Measurements from ENCODE around the gene ITGB1.

ITGB1 gene

DNA sequence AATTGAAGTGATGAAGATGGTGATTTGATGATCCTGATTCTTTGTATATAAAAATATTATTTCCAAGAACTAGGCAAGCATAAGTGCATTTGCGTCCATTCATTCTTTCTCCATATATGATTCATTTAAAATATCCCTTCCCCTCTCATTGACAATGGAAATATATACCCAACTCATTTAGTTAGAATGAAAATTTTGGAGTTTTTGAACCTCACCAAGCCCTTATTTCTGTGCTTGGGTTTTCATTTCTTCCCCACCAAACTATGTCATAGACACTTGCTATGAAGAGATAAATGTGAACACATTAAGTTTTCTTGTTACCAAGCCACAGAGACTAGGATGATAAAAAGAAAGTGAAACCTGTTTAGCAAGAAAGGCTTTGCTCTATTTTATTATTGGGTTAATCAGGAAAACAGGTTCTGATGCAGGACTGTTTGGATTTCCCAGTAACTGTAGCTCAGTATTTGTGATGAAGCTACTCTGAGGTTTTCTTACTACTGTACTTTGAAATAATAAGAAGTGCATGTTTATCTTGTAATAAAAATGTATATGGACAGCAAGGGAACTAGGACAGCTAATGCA, 68.3 kb downstream of the ITGB1 start:
- no peak for DNase-seq (ENCODE audit: low read depth in 2 of 2)

- DNase-seq (ENCODE audit: low read depth in 2 of 2) = no peak
Observed at GRCh38 chr10:32888161-32888927, 69.7 kb downstream of the ITGB1 start.

DNA sequence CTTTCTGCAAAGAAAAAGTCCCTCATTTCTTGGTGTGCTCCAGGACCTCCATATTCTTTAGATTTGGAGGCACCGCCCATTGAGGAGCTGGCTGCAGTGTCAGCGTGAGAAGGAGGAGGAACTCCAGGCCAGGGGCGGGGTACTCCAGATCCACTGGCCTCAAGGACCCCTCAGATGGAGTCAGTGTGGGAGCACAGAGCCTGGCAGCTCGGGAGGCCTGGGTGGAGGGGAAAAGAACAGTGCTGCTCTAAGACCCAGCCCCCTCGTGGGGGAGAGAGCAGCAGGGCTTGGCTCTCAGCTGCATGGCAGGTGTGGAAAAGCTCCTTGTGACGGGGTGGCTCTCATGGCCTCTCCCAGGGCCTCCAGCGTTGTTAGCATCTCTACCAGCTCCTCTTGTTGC, 70.5 kb downstream of the ITGB1 start:
- no peak for DNase-seq (ENCODE audit: low read depth in 2 of 2)

- DNase-seq (ENCODE audit: low read depth in 2 of 2) = no peak
Observed at GRCh38 chr10:32882076-32882475, 76.0 kb downstream of the ITGB1 start.

DNA sequence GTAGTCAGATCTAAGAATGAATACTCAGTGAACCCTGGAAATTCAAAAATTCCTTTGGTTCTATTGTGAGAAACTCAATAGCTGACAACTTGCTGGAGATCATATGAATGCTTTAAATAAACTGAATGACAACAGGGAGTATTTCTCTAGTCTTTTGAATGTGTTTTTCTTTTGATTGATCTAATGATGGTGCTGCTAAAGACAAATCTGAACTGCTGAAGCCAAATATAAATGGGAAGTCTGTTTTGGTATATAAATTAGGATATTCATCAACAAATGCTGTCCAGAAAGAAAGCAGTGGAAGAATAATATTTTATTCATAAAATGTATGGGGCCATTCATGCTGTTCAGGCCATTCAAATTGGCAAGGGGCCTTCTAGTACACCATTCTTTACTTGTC, 79.4 kb downstream of the ITGB1 start:
- DNase-seq (ENCODE audit: low read depth in 2 of 2) = no peak

GRCh38 chr10:32877915-32878314, 80.1 kb downstream of the ITGB1 start:
- DNase-seq (ENCODE audit: low read depth in 2 of 2) = no peak

DNA sequence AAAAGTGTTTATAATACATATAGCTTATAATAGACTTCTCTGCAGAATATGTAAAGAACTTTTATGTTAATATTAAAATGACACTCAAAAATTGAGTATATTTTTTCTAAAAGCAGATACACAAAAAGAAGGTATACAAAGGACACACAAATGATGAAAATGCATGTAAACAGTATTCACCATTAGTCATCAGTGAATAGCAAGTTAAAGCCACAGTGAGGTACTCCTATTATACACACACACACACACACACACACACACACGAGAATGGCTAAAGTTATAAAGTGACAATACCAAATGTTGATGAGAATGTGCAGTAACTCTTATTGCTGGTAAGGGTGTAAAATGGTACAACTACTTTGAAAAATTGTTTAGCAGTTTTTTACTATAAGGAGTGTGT, 92.9 kb downstream of the ITGB1 start:
- DNase-seq (ENCODE audit: low read depth in 2 of 2) = no peak

GRCh38 chr10:32854435-32854834, 103.6 kb downstream of the ITGB1 start:
- DNase-seq (ENCODE audit: low read depth in 2 of 2) = no peak

DNA sequence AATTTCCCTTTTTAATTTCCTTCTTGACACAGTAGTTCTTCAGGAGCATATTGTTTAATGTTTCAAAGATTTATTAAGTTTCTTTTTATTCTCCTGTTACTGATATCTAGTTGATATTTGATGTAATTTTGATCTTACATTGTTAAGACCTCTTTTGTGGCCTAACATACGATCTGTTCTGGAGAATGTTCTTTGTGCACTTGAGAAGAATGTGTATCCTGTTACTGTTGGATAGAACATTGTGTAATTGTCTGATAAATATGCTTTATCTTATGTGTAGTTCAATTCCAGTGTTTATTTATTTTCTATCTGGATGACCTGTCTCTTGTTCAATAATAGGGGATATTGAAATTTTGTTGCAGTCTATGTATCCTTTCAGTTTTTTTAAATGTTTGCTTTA, 106.7 kb downstream of the ITGB1 start:
- DNase-seq (ENCODE audit: low read depth in 2 of 2) = no peak

Measured in activated CD8-positive, alpha-beta memory T cell treated with anti-CD3 and anti-CD28 coated beads for 4 hours (primary cell).